Thyroid gland (tissue), 4 donors: Measurements from ENCODE around the gene POU6F2. TPM values are rescaled to one million over a fixed set of nuclear protein-coding genes. Genes with fewer than 3 reads are reported as not detected.

Source experiments
- DNase-seq, 2 donors: peaks; one replicate each; pipeline ENCODE4 v3.0.0-alpha.2; 2019
- H3K27ac ChIP-seq, 3 donors: fragments of 200-600 bp; sonication (generic); 1 replicate in 2 of 3; 2 replicates in 1 of 3; pipeline ENCODE4 v1.5.1; 2016 to 2019; ENCODE audit warnings: mild to moderate bottlenecking in 1 of 3, moderate library complexity in 1 of 3
- H3K27me3 ChIP-seq: fragments of 200-600 bp; sonication (generic); one replicate; pipeline ENCODE4 v1.5.1; 2019
- H3K36me3 ChIP-seq, 2 donors: fragments of 200-600 bp; sonication (generic); one replicate each; pipeline ENCODE4 v1.5.1; 2016 to 2019
- H3K4me1 ChIP-seq, 2 donors: fragments of 200-600 bp; sonication (generic); one replicate each; pipeline ENCODE4 v1.5.1; 2017 to 2019
- H3K4me3 ChIP-seq, 3 donors: fragments of 200-600 bp; sonication (generic); replicated peaks in 1 of 3; 1 replicate in 2 of 3; 2 replicates in 1 of 3; pipeline ENCODE4 v1.5.1; 2016; ENCODE audit warnings: mild to moderate bottlenecking in 1 of 3
- H3K9me3 ChIP-seq: fragments of 200-600 bp; sonication (generic); one replicate; pipeline ENCODE4 v1.5.1; 2017
- POLR2A ChIP-seq, 2 donors: fragments of 450-650 bp; IDR thresholded peaks; one replicate each; pipeline ENCODE4 v1.6.1; 2017; ENCODE audit warnings: antibody characterized with exemption in 2 of 2, mild to moderate bottlenecking in 2 of 2, moderate library complexity in 1 of 2
- WGBS, 2 donors: methylation state at CpG; one replicate each; pipeline ENCODE4 v1.1.5; 2017; 5-methylcytosine and 5-hydroxymethylcytosine counted together
- intact Hi-C: fragments of 100-400 bp; cut with DNase I; formaldehyde crosslinking; loops from one replicate; pipeline ENCODE4 v1.15.1; 2023
- total RNA-seq, 4 donors: library from RNA; depleted of rRNA; stranded (reverse); fragments of >200 nt; gene quantifications; one replicate each; pipeline ENCODE4 v1.2.3, GENCODE V29; 2016
- TF ChIP-seq, protein P1 (sequence below), 6 experiments: fragments of 200-600 bp in 3 of 6; fragments of 450-650 bp in 3 of 6; sonication (generic) in 3 of 6; IDR thresholded peaks; one replicate each; pipeline ENCODE4 v1.5.1; 2016 to 2019; ENCODE audit warnings: antibody characterized with exemption in 6 of 6, mild to moderate bottlenecking in 2 of 6, inconsistent platforms in 1 of 6, moderate library complexity in 1 of 6

Gene POU6F2
- total RNA-seq, 4 donors from 2014 or later, result 0.33 TPM; not detected in 3

- WGBS, 2 donors, result 90 to 91% methylated on average over 5 of the region's 5 CpGs
- H3K27ac ChIP-seq, result no peak overlapping the region
- H3K4me1 ChIP-seq, result no peaks in the 10 kb centered on the region
- no peak for DNase-seq
- TF ChIP-seq, protein P1, sequence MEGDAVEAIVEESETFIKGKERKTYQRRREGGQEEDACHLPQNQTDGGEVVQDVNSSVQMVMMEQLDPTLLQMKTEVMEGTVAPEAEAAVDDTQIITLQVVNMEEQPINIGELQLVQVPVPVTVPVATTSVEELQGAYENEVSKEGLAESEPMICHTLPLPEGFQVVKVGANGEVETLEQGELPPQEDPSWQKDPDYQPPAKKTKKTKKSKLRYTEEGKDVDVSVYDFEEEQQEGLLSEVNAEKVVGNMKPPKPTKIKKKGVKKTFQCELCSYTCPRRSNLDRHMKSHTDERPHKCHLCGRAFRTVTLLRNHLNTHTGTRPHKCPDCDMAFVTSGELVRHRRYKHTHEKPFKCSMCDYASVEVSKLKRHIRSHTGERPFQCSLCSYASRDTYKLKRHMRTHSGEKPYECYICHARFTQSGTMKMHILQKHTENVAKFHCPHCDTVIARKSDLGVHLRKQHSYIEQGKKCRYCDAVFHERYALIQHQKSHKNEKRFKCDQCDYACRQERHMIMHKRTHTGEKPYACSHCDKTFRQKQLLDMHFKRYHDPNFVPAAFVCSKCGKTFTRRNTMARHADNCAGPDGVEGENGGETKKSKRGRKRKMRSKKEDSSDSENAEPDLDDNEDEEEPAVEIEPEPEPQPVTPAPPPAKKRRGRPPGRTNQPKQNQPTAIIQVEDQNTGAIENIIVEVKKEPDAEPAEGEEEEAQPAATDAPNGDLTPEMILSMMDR (IDR thresholded peaks at IDR 0.05), result no peak
- no peak for TF ChIP-seq POLR2A (IDR thresholded peaks at IDR 0.05)
- H3K9me3 ChIP-seq, result no peaks in the 10 kb centered on the region
- no peak overlapping the region for H3K4me3 ChIP-seq
- intact Hi-C loops, result no loop called here
- no peaks in the 10 kb centered on the region for H3K36me3 ChIP-seq
- no peaks in the 10 kb centered on the region for H3K27me3 ChIP-seq
Measured at GRCh38 chr7:39233851-39234529, 256.3 kb downstream of the POU6F2 start.

GRCh38 chr7:39238234-39238869 is 260.6 kb downstream of the POU6F2 start:
- DNase-seq, result no peak
- Histone ChIP-seq H3K9me3 (no peaks in the 10 kb centered on the region), H3K36me3 (no peaks in the 10 kb centered on the region), H3K4me3 (no peak overlapping the region), H3K27ac (no peak overlapping the region), H3K27me3 (no peaks in the 10 kb centered on the region), H3K4me1 (no peaks in the 10 kb centered on the region)
- 92 to 93% methylated on average over 12 of the region's 12 CpGs for whole genome bisulfite sequencing, 2 donors
- intact Hi-C loops, result no loop called here
- TF ChIP-seq, protein P1 (IDR thresholded peaks at IDR 0.05), result no peak
- TF ChIP-seq POLR2A (IDR thresholded peaks at IDR 0.05), result no peak

- Histone ChIP-seq H3K27ac (no peak overlapping the region), H3K4me3 (no peak overlapping the region), H3K4me1 (no peaks in the 10 kb centered on the region), H3K9me3 (no peaks in the 10 kb centered on the region), H3K27me3 (no peaks in the 10 kb centered on the region), H3K36me3 (no peaks in the 10 kb centered on the region)
- WGBS, 2 donors, result 78 to 94% methylated on average over 3 of the region's 3 CpGs
- TF ChIP-seq, protein P1 (IDR thresholded peaks at IDR 0.05), result no peak
- no peak for TF ChIP-seq POLR2A (IDR thresholded peaks at IDR 0.05)
- DNase-seq, result no peak
- intact Hi-C loops, result no loop called here
Measured at GRCh38 chr7:39240864-39241263, 263.2 kb downstream of the POU6F2 start.

GRCh38 chr7:39247576-39247975 is 269.9 kb downstream of the POU6F2 start:
- no peaks in the 10 kb centered on the region for H3K27me3 ChIP-seq
- H3K4me1 ChIP-seq, result no peaks in the 10 kb centered on the region
- no peaks in the 10 kb centered on the region for H3K9me3 ChIP-seq
- DNase-seq, result no peak
- WGBS, 2 donors, result 85 to 87% methylated on average over 3 of the region's 3 CpGs
- intact Hi-C loops, result no loop called here
- H3K36me3 ChIP-seq, result no peaks in the 10 kb centered on the region
- H3K4me3 ChIP-seq, result no peak overlapping the region
- no peak overlapping the region for H3K27ac ChIP-seq
- TF ChIP-seq, protein P1 (IDR thresholded peaks at IDR 0.05), result no peak
- TF ChIP-seq POLR2A (IDR thresholded peaks at IDR 0.05), result no peak

- Histone ChIP-seq H3K9me3 (no peaks in the 10 kb centered on the region), H3K27me3 (no peaks in the 10 kb centered on the region), H3K4me3 (no peak overlapping the region), H3K4me1 (no peaks in the 10 kb centered on the region), H3K36me3 (no peaks in the 10 kb centered on the region), H3K27ac (no peak overlapping the region)
- no peak for DNase-seq
- TF ChIP-seq POLR2A (IDR thresholded peaks at IDR 0.05), result no peak
- TF ChIP-seq, protein P1 (IDR thresholded peaks at IDR 0.05), result no peak
- intact Hi-C loops, result no loop called here
- WGBS, 2 donors, result 68 to 78% methylated on average over 4 of the region's 4 CpGs
Measured at GRCh38 chr7:39248041-39248691, 270.5 kb downstream of the POU6F2 start.
